HG03342 (cell line): ENCODE data around the gene IGSF11.
A peak's percentile ranks its signal among the peaks of the same experiment; 100 is the strongest.
"Not testable (repeated sequence)": the region's sequence is repeated elsewhere in the genome, so short reads cannot be mapped to it uniquely, and the experiment has no call there.

Experiments used
- ATAC-seq: cut with Tn5 transposase; IDR thresholded peaks from one replicate; pipeline ENCODE4 v1.9.1; 2021; ENCODE audit warnings: mild to moderate bottlenecking, moderate library complexity; ENCODE audit not compliant: unreplicated experiment

IGSF11 gene

GRCh38 chr3:119034256-119035013 lies at the start of gene IGSF11:
Gene IGSF11, minus strand, starts transcription at chr3:119034846. Its CDS starts 264 bp downstream, at chr3:119034582.
- ATAC-seq = peak; percentile 94

GRCh38 chr3:119080364-119080763 lies 45.7 kb upstream of the IGSF11 start:
- no peak for ATAC-seq

- ATAC-seq = no peak
Observed at GRCh38 chr3:119073258-119074001, 38.8 kb upstream of the IGSF11 start.

GRCh38 chr3:119072451-119072850 lies 37.8 kb upstream of the IGSF11 start:
- ATAC-seq = not testable (repeated sequence)

GRCh38 chr3:119069725-119070124 lies 35.1 kb upstream of the IGSF11 start:
- no peak for ATAC-seq

GRCh38 chr3:119063471-119063870 lies 28.8 kb upstream of the IGSF11 start:
- ATAC-seq = no peak

GRCh38 chr3:119062892-119063291 lies 28.2 kb upstream of the IGSF11 start:
- ATAC-seq = no peak

GRCh38 chr3:119044593-119044992 lies 9.9 kb upstream of the IGSF11 start:
- no peak for ATAC-seq

GRCh38 chr3:119042162-119042561 lies 7.5 kb upstream of the IGSF11 start:
- no peak for ATAC-seq

- ATAC-seq = no peak
Observed at GRCh38 chr3:119035014-119035346, 334 bp upstream of the IGSF11 start.

- ATAC-seq = no peak
Observed at GRCh38 chr3:119033393-119034255, 1.0 kb downstream of the IGSF11 start.

- ATAC-seq = no peak
Observed at GRCh38 chr3:119025171-119025795, 9.4 kb downstream of the IGSF11 start.

- ATAC-seq = no peak
Observed at GRCh38 chr3:119019767-119020518, 14.7 kb downstream of the IGSF11 start.

- ATAC-seq = no peak
Observed at GRCh38 chr3:119018690-119019463, 15.8 kb downstream of the IGSF11 start.

- ATAC-seq = no peak
Observed at GRCh38 chr3:119015942-119016341, 18.7 kb downstream of the IGSF11 start.

GRCh38 chr3:119013951-119014350 lies 20.7 kb downstream of the IGSF11 start:
- no peak for ATAC-seq

GRCh38 chr3:119011528-119011927 lies 23.1 kb downstream of the IGSF11 start:
- ATAC-seq = no peak

- ATAC-seq = no peak
Observed at GRCh38 chr3:118997190-118997589, 37.5 kb downstream of the IGSF11 start.

GRCh38 chr3:118991775-118992174 lies 42.9 kb downstream of the IGSF11 start:
- no peak for ATAC-seq
